ENCODE measurements around the gene AK8. TPM values are rescaled to one million over a fixed set of nuclear protein-coding genes. Genes with fewer than 3 reads are reported as not detected.

The AK8 gene
- total and polyA plus RNA-seq, 2 experiments from 2014 or later: 0.40 to 4.5 TPM

- H3K9me2 ChIP-seq (replicated peaks; ENCODE audit: insufficient read depth): no peaks in the 10 kb centered on the region
- WGBS (ENCODE audit: low lambda C conversion rate, missing lambda C conversion rate): 100% methylated on average over 4 of the region's 9 CpGs
- H3K9me3 ChIP-seq (ENCODE audit: low read depth): no peaks in the 10 kb centered on the region
- no peak overlapping the region for H3K4me3 ChIP-seq
- no peaks in the 10 kb centered on the region for H3K36me3 ChIP-seq (replicated peaks; ENCODE audit: insufficient read depth, low read depth)
- no peak overlapping the region for H3K4me2 ChIP-seq
- H2AFZ ChIP-seq: no peak overlapping the region
- H3K4me1 ChIP-seq (ENCODE audit: insufficient read depth): peaks cover 21% of the 10 kb centered on the region
- no peaks in the 10 kb centered on the region for H3K79me2 ChIP-seq
- H3K27me3 ChIP-seq: peaks cover 2% of the 10 kb centered on the region
- DNase-seq (ENCODE audit: low spot score): no peak
- no peaks in the 10 kb centered on the region for H4K20me1 ChIP-seq (ENCODE audit: insufficient read depth, poor library complexity, severe bottlenecking)
- TF ChIP-seq CTCF (IDR thresholded peaks at IDR 0.05; ENCODE audit: poor library complexity) (no peak), EZH2 (IDR thresholded peaks at IDR 0.05; ENCODE audit: borderline replicate concordance) (no peak), EZH2phosphoT487 (IDR thresholded peaks at IDR 0.05; ENCODE audit: low read depth, severe bottlenecking, unreplicated experiment) (no peak)
- H3K27ac ChIP-seq: no peak overlapping the region
Measured at GRCh38 chr9:132792547-132792946, 85.5 kb downstream of the AK8 start.

- H3K4me2 ChIP-seq: no peak overlapping the region
- peaks cover 2% of the 10 kb centered on the region for H3K27me3 ChIP-seq
- peaks cover 21% of the 10 kb centered on the region for H3K4me1 ChIP-seq (ENCODE audit: insufficient read depth)
- DNase-seq (ENCODE audit: low spot score): no peak
- 88% methylated on average over 5 of the region's 5 CpGs for WGBS (ENCODE audit: low lambda C conversion rate, missing lambda C conversion rate)
- no peak for TF ChIP-seq CTCF (IDR thresholded peaks at IDR 0.05; ENCODE audit: poor library complexity)
- no peak for TF ChIP-seq EZH2 (IDR thresholded peaks at IDR 0.05; ENCODE audit: borderline replicate concordance)
- no peak for TF ChIP-seq EZH2phosphoT487 (IDR thresholded peaks at IDR 0.05; ENCODE audit: low read depth, severe bottlenecking, unreplicated experiment)
- no peaks in the 10 kb centered on the region for H3K36me3 ChIP-seq (replicated peaks; ENCODE audit: insufficient read depth, low read depth)
- H4K20me1 ChIP-seq (ENCODE audit: insufficient read depth, poor library complexity, severe bottlenecking): no peaks in the 10 kb centered on the region
- H3K9me2 ChIP-seq (replicated peaks; ENCODE audit: insufficient read depth): no peaks in the 10 kb centered on the region
- no peak overlapping the region for H3K27ac ChIP-seq
- H3K79me2 ChIP-seq: no peaks in the 10 kb centered on the region
- no peaks in the 10 kb centered on the region for H3K9me3 ChIP-seq (ENCODE audit: low read depth)
- no peak overlapping the region for H3K4me3 ChIP-seq
- H2AFZ ChIP-seq: no peak overlapping the region
Measured at GRCh38 chr9:132791699-132792240, 86.3 kb downstream of the AK8 start.

GRCh38 chr9:132789719-132790118, 88.4 kb downstream of the AK8 start:
- TF ChIP-seq CTCF (IDR thresholded peaks at IDR 0.05; ENCODE audit: poor library complexity) (no peak), EZH2 (IDR thresholded peaks at IDR 0.05; ENCODE audit: borderline replicate concordance) (no peak), EZH2phosphoT487 (IDR thresholded peaks at IDR 0.05; ENCODE audit: low read depth, severe bottlenecking, unreplicated experiment) (no peak)
- H3K4me2 ChIP-seq: no peak overlapping the region
- no peaks in the 10 kb centered on the region for H3K9me2 ChIP-seq (replicated peaks; ENCODE audit: insufficient read depth)
- 75% methylated on average over 3 of the region's 3 CpGs for WGBS (ENCODE audit: low lambda C conversion rate, missing lambda C conversion rate)
- H3K4me1 ChIP-seq (ENCODE audit: insufficient read depth): peaks cover 16% of the 10 kb centered on the region
- no peak for DNase-seq (ENCODE audit: low spot score)
- H3K9me3 ChIP-seq (ENCODE audit: low read depth): no peaks in the 10 kb centered on the region
- no peaks in the 10 kb centered on the region for H3K79me2 ChIP-seq
- no peak overlapping the region for H3K27ac ChIP-seq
- H4K20me1 ChIP-seq (ENCODE audit: insufficient read depth, poor library complexity, severe bottlenecking): no peaks in the 10 kb centered on the region
- no peaks in the 10 kb centered on the region for H3K36me3 ChIP-seq (replicated peaks; ENCODE audit: insufficient read depth, low read depth)
- no peak overlapping the region for H2AFZ ChIP-seq
- no peak overlapping the region for H3K4me3 ChIP-seq
- H3K27me3 ChIP-seq: peaks cover 2% of the 10 kb centered on the region
